CD4-positive, alpha-beta T cell (primary cell): ENCODE measurements around the gene RARB. TPM values are rescaled to one million over a fixed set of nuclear protein-coding genes. Genes with fewer than 3 reads are reported as not detected.

ENCODE experiments used
- ATAC-seq: fragments of 200-7000 bp; cut with Tn5 transposase; one replicate; pipeline ENCODE4 v1.10.0; 2022; ENCODE audit warnings: mild to moderate bottlenecking; ENCODE audit not compliant: poor library complexity
- CTCF ChIA-PET: fragments of 350-600 bp; sonication (Branson Sonifier 250); formaldehyde crosslinking; loops from one replicate; lab custom pipeline; 2021; ENCODE audit warnings: antibody characterized with exemption, inconsistent platforms; lab: Charles Lee
- POLR2A ChIA-PET: fragments of 350-600 bp; sonication (Branson Sonifier 250); formaldehyde crosslinking; loops from one replicate; lab custom pipeline; 2021; ENCODE audit warnings: antibody characterized with exemption, inconsistent platforms; lab: Charles Lee
- DNase-seq, 14 experiments: peaks; one replicate each; pipeline ENCODE4 v3.0.0-alpha.2; 2013 to 2020; ENCODE audit warnings: mixed read lengths in 2 of 14
- H3K27ac ChIP-seq, 2 donors: one replicate each; pipeline versions ENCODE4 v1.5.1 to v1.7.0; 2013; ENCODE audit warnings: low read length in 2 of 2, low read depth in 1 of 2, mild to moderate bottlenecking in 1 of 2
- H3K27me3 ChIP-seq, 2 experiments: 1 replicate in 1 of 2; 2 replicates in 1 of 2; pipeline versions ENCODE4 v1.6.1 to v1.7.0; 2013; ENCODE audit warnings: low read length in 2 of 2, control low read depth in 1 of 2, mild to moderate bottlenecking in 1 of 2, moderate library complexity in 1 of 2; ENCODE audit not compliant: insufficient read depth in 2 of 2, control insufficient read depth in 1 of 2
- H3K36me3 ChIP-seq: one replicate; pipeline ENCODE4 v1.6.1; 2013; ENCODE audit warnings: low read length, control low read depth; ENCODE audit not compliant: insufficient read depth
- H3K4me1 ChIP-seq: one replicate; pipeline ENCODE4 v1.6.1; 2013; ENCODE audit warnings: low read length, control low read depth; ENCODE audit not compliant: insufficient read depth
- H3K4me3 ChIP-seq: one replicate; pipeline ENCODE4 v1.5.1; 2013; ENCODE audit warnings: mild to moderate bottlenecking, low read length, moderate library complexity
- H3K9me3 ChIP-seq, 2 experiments: 1 replicate in 1 of 2; 2 replicates in 1 of 2; pipeline versions ENCODE4 v1.6.1 to v1.7.0; 2013; ENCODE audit warnings: low read length in 2 of 2, mild to moderate bottlenecking in 2 of 2, control low read depth in 1 of 2, moderate library complexity in 1 of 2; ENCODE audit not compliant: control insufficient read depth in 1 of 2, insufficient read depth in 1 of 2
- H3K27ac Mint-ChIP-seq: one replicate; pipeline ENCODE4 v1.8.0; 2020; ENCODE audit warnings: mixed read lengths
- H3K27me3 Mint-ChIP-seq: one replicate; pipeline ENCODE4 v1.8.0; 2021; ENCODE audit warnings: mixed read lengths
- H3K36me3 Mint-ChIP-seq: one replicate; pipeline ENCODE4 v1.8.0; 2021; ENCODE audit warnings: low read depth, mixed read lengths
- H3K4me1 Mint-ChIP-seq: one replicate; pipeline ENCODE4 v1.8.0; 2021; ENCODE audit warnings: low read depth, mixed read lengths
- H3K4me3 Mint-ChIP-seq: one replicate; pipeline ENCODE4 v1.8.0; 2020; ENCODE audit warnings: mild to moderate bottlenecking, mixed read lengths
- H3K9me3 Mint-ChIP-seq: one replicate; pipeline ENCODE4 v1.8.0; 2020; ENCODE audit warnings: mixed read lengths
- intact Hi-C, 2 experiments: fragments of 100-400 bp; cut with DNase I in 1 of 2; cut with micrococcal nuclease in 1 of 2; formaldehyde crosslinking; loops; one replicate each; pipeline versions ENCODE4 v1.15.1 to v1.9.0; 2023 to 2025; cut with DNase I, micrococcal nuclease
- total RNA-seq, 174 experiments: library from RNA in 2 of 174; stranded (reverse) in 2 of 174; gene quantifications; one replicate each; pipeline ENCODE4 v1.2.3 and lab custom pipeline; 2021 to 2026
- TF ChIP-seq, protein P1 (sequence below): fragments of 200-600 bp; IDR thresholded peaks from one replicate; pipeline ENCODE4 v1.8.0; 2022; ENCODE audit warnings: antibody characterized with exemption, mild to moderate bottlenecking

The RARB gene
- total RNA-seq, 2 experiments from 2014 or later = not detected

DNA sequence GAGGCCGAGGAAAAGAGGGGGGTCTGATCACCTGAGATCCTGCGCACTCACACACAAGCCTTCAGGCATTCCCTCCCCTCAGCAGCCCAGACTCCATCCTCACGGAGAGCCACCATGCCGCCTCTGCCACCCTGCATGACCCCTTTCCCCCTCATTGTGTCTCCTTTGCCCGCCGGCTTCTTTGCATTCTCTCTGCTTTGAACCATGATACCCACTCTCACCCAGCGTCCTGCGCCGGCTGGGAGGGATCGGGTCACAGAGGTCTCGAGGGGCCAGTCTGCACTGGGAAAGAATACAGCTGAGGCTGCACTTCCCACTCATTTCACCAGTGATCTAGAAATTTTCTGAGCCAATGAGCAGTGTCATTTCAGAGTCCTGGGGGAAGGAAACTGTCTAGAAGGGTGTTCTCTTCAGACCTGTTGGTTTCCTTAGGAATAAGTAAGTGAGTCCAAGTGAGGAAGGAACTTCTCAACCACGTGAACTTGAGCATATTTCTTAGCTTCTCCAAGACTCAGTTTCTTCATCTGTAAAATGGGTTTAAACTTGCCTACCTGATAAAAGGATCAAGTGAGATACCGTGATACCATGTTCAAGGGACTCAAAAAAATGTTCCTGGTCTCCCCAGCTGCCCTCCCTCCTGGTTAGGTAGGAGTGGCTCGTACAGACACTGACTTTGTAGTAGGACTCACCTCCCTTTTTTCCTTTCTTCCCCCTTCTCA, 139.9 kb downstream of the RARB start:
- H3K4me3 Mint-ChIP-seq = no peak overlapping the region
- intact Hi-C loops = no loop called here
- TF ChIP-seq, protein P1, sequence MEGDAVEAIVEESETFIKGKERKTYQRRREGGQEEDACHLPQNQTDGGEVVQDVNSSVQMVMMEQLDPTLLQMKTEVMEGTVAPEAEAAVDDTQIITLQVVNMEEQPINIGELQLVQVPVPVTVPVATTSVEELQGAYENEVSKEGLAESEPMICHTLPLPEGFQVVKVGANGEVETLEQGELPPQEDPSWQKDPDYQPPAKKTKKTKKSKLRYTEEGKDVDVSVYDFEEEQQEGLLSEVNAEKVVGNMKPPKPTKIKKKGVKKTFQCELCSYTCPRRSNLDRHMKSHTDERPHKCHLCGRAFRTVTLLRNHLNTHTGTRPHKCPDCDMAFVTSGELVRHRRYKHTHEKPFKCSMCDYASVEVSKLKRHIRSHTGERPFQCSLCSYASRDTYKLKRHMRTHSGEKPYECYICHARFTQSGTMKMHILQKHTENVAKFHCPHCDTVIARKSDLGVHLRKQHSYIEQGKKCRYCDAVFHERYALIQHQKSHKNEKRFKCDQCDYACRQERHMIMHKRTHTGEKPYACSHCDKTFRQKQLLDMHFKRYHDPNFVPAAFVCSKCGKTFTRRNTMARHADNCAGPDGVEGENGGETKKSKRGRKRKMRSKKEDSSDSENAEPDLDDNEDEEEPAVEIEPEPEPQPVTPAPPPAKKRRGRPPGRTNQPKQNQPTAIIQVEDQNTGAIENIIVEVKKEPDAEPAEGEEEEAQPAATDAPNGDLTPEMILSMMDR = no peak
- peaks cover 4% of the 10 kb centered on the region for H3K27me3 Mint-ChIP-seq
- no peak for ATAC-seq
- no peak overlapping the region for H3K27ac Mint-ChIP-seq
- no peak overlapping the region for H3K27ac ChIP-seq
- H3K36me3 ChIP-seq = no peaks in the 10 kb centered on the region
- H3K4me3 ChIP-seq = no peak overlapping the region
- no peaks in the 10 kb centered on the region for H3K36me3 Mint-ChIP-seq
- no peaks in the 10 kb centered on the region for H3K4me1 ChIP-seq
- DNase-seq = no peak
- no peaks in the 10 kb centered on the region for H3K9me3 Mint-ChIP-seq
- H3K9me3 ChIP-seq = no peaks in the 10 kb centered on the region
- CTCF ChIA-PET = no interaction called here
- H3K27me3 ChIP-seq = no peaks in the 10 kb centered on the region
- no peaks in the 10 kb centered on the region for H3K4me1 Mint-ChIP-seq
- POLR2A ChIA-PET = no interaction called here

DNA sequence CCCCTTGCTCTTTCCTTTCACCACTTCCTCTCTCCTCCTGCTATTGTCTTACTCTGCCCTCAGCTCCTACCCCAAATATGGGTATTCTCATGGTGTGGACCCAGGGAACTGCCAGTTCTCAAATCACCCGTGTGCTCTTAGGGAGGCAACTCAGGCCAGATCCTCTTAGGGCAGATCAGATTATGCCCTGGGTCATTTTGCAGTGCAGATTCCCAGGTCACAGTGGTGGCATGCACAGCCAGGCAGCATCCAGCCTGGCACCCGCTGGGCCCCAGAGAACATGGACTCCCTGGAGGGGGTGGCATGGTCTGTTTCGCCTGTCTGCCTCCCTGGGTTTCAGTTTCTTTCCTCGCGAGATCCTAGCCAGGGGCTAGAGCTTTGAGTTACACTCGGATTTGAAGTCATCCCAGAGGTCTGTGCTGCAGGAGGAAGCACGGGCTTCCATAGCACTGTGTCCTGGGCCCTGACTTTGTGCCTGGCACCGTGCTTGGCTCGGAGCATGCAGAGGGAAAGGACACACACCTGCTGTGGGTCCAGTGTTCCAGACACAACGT, 140.5 kb downstream of the RARB start:
- Mint-ChIP-seq H3K4me3 (no peak overlapping the region), H3K27ac (no peak overlapping the region), H3K27me3 (no peaks in the 10 kb centered on the region), H3K36me3 (no peaks in the 10 kb centered on the region), H3K4me1 (no peaks in the 10 kb centered on the region), H3K9me3 (no peaks in the 10 kb centered on the region)
- CTCF ChIA-PET = no interaction called here
- DNase-seq = no peak
- Histone ChIP-seq H3K36me3 (no peaks in the 10 kb centered on the region), H3K9me3 (no peaks in the 10 kb centered on the region), H3K4me1 (no peaks in the 10 kb centered on the region), H3K27me3 (no peaks in the 10 kb centered on the region), H3K27ac (no peak overlapping the region), H3K4me3 (no peak overlapping the region)
- POLR2A ChIA-PET = no interaction called here
- TF ChIP-seq, protein P1 = no peak
- no peak for ATAC-seq
- intact Hi-C loops = no loop called here

DNA sequence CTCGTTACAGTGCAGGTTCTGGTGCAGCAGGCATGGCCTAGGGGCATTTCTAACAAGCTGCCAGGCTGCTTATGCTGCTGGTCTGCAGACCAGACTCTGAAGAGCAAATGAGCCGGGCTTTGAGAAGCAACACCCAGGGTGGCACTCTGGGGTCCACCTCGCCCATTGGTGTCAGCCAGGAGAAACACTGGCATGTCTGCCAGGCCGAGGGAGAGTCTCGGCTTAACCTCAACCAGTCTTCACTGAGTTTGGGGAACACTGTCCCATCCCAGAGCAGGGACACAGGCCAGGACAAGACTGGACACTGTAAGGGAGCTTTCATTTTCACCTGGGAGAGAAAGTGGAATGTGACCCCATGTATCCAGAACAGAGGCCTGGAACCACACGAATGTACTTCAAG, 143.2 kb downstream of the RARB start:
- Histone ChIP-seq H3K4me3 (no peak overlapping the region), H3K9me3 (no peaks in the 10 kb centered on the region), H3K27me3 (no peaks in the 10 kb centered on the region), H3K36me3 (no peaks in the 10 kb centered on the region), H3K27ac (no peak overlapping the region), H3K4me1 (no peaks in the 10 kb centered on the region)
- intact Hi-C loops = no loop called here
- ChIA-PET POLR2A (interaction anchor here (0.6 kb wide), 1 partner anchor 546 kb away, joined by 3 read pairs; no protein-coding TSS in a partner anchor), CTCF (no interaction called here)
- Mint-ChIP-seq H3K4me3 (no peak overlapping the region), H3K36me3 (no peaks in the 10 kb centered on the region), H3K4me1 (no peaks in the 10 kb centered on the region), H3K27me3 (no peaks in the 10 kb centered on the region), H3K9me3 (no peaks in the 10 kb centered on the region), H3K27ac (no peak overlapping the region)
- TF ChIP-seq, protein P1 = no peak
- no peak for ATAC-seq
- DNase-seq = no peak
